ENCODE results near the gene HOXA10.

DNA sequence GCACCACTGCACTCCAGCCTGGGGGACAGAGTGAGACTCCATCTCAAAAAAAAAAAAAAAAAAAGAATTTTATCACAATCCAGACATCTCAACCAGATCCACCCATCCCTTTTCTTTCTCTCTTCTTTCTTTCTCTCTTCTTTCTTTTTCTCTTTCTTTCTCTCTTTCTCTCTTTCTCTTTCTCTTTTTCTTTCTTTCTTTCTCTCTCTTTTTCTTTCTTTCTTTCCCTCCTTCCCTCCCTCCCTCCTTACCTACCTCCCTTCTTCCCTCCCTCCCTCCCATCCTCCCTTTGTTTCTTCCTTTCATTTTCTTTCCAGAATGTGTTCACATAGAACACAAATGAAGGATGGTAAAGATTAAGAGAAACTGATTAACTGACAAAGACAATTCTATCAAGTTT is 43.8 kb upstream of the HOXA10 start:
- TF ChIP-seq, protein P1, sequence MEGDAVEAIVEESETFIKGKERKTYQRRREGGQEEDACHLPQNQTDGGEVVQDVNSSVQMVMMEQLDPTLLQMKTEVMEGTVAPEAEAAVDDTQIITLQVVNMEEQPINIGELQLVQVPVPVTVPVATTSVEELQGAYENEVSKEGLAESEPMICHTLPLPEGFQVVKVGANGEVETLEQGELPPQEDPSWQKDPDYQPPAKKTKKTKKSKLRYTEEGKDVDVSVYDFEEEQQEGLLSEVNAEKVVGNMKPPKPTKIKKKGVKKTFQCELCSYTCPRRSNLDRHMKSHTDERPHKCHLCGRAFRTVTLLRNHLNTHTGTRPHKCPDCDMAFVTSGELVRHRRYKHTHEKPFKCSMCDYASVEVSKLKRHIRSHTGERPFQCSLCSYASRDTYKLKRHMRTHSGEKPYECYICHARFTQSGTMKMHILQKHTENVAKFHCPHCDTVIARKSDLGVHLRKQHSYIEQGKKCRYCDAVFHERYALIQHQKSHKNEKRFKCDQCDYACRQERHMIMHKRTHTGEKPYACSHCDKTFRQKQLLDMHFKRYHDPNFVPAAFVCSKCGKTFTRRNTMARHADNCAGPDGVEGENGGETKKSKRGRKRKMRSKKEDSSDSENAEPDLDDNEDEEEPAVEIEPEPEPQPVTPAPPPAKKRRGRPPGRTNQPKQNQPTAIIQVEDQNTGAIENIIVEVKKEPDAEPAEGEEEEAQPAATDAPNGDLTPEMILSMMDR (IDR thresholded peaks at IDR 0.05 in 4 of 5, conservative IDR thresholded peaks at IDR 0.05 in 1 of 5) = no peak
- TF ChIP-seq POLR2A (IDR thresholded peaks at IDR 0.05) = no peak
